ENCODE results near the gene SNAI3. TPM values are rescaled to one million over a fixed set of nuclear protein-coding genes. Genes with fewer than 3 reads are reported as not detected.

SNAI3 gene
- total RNA-seq, 1 experiment from 2014 or later, result 9.1 TPM

- DNase-seq (ENCODE audit: low spot score) (no peak), ATAC-seq (no peak)
- Mint-ChIP-seq H3K4me1 (peaks cover 10% of the 10 kb centered on the region), H3K4me3 (no peak overlapping the region), H3K36me3 (peaks cover 3% of the 10 kb centered on the region; the same call in 1 of the 2 replicates), H3K9me3 (no peaks in the 10 kb centered on the region), H3K27me3 (ENCODE audit: low read depth) (no peaks in the 10 kb centered on the region), H3K27ac (no peak overlapping the region)
- peak; percentile 54 for TF ChIP-seq GABPB1 (CRISPR knock-in tag; IDR thresholded peaks at IDR 0.05)
- TF ChIP-seq JUN (CRISPR knock-in tag; IDR thresholded peaks at IDR 0.05), result no peak
- POLR2A ChIA-PET, result no interaction called here
- CTCF ChIA-PET, result interaction anchor here (1.1 to 1.9 kb wide), 2 partner anchors 28 to 37 kb away, joined by 4 to 10 read pairs; no protein-coding TSS in a partner anchor
Measured at GRCh38 chr16:88700636-88701482, 14.6 kb upstream of the SNAI3 start.

GRCh38 chr16:88700322-88700635 is 14.0 kb upstream of the SNAI3 start:
- no peak for TF ChIP-seq CREM (CRISPR knock-in tag; IDR thresholded peaks at IDR 0.05)
- TF ChIP-seq ZNF317 (CRISPR knock-in tag; IDR thresholded peaks at IDR 0.05; ENCODE audit: borderline replicate concordance, low read depth), result no peak
- no peak for TF ChIP-seq ZBTB21 (CRISPR knock-in tag; IDR thresholded peaks at IDR 0.05; ENCODE audit: borderline replicate concordance)
- no peak for TF ChIP-seq KAT7 (CRISPR knock-in tag; IDR thresholded peaks at IDR 0.05; ENCODE audit: borderline replicate concordance)
- no peak for TF ChIP-seq ETV6 (CRISPR knock-in tag; IDR thresholded peaks at IDR 0.05)
- TF ChIP-seq SMAD4 (CRISPR knock-in tag; IDR thresholded peaks at IDR 0.05), result no peak
- TF ChIP-seq NR2C2 (CRISPR knock-in tag; IDR thresholded peaks at IDR 0.05), result no peak
- TF ChIP-seq FOXJ3 (CRISPR knock-in tag; IDR thresholded peaks at IDR 0.05; ENCODE audit: borderline replicate concordance), result no peak
- no peak for TF ChIP-seq TEAD4 (CRISPR knock-in tag; IDR thresholded peaks at IDR 0.05)
- TF ChIP-seq PRRX2 (CRISPR knock-in tag; IDR thresholded peaks at IDR 0.05), result no peak
- TF ChIP-seq ATF2 (CRISPR knock-in tag; IDR thresholded peaks at IDR 0.05; ENCODE audit: borderline replicate concordance, low read depth), result no peak
- TF ChIP-seq ZNF219 (CRISPR knock-in tag; IDR thresholded peaks at IDR 0.05; ENCODE audit: borderline replicate concordance), result no peak
- no peak for TF ChIP-seq AFF4 (CRISPR knock-in tag; IDR thresholded peaks at IDR 0.05; ENCODE audit: borderline replicate concordance)
- no peak for TF ChIP-seq CREB1 (CRISPR knock-in tag; IDR thresholded peaks at IDR 0.05)
- no peak for TF ChIP-seq MLX (CRISPR knock-in tag; IDR thresholded peaks at IDR 0.05)
- no peak for TF ChIP-seq IRF1 (CRISPR knock-in tag; IDR thresholded peaks at IDR 0.05)
- TF ChIP-seq ESRRA (CRISPR knock-in tag; IDR thresholded peaks at IDR 0.05; ENCODE audit: borderline replicate concordance), result no peak
- H3K27me3 Mint-ChIP-seq (ENCODE audit: low read depth), result no peaks in the 10 kb centered on the region
- H3K36me3 Mint-ChIP-seq, result peaks cover 3% of the 10 kb centered on the region; the same call in 1 of the 2 replicates
- H3K4me1 Mint-ChIP-seq, result peaks cover 8% of the 10 kb centered on the region
- no peak for DNase-seq (ENCODE audit: low spot score)
- no peak for ATAC-seq
- CTCF ChIA-PET, result interaction anchor here (1.1 to 1.9 kb wide), 2 partner anchors 28 to 37 kb away, joined by 4 to 10 read pairs; no protein-coding TSS in a partner anchor
- POLR2A ChIA-PET, result no interaction called here
- H3K9me3 Mint-ChIP-seq, result no peaks in the 10 kb centered on the region
- H3K27ac Mint-ChIP-seq, result no peak overlapping the region
- H3K4me3 Mint-ChIP-seq, result no peak overlapping the region
